DOHH2 (cell line): ENCODE measurements around the gene DENND6A.

Experiments
- H3F3A ChIP-seq: fragments of 200-600 bp; sonication (generic), shearing (Covaris generic); 2 replicates; pipeline ENCODE4 v1.6.0; 2016; ENCODE audit warnings: antibody characterized with exemption, mild to moderate bottlenecking; ENCODE audit not compliant: control insufficient read depth, insufficient read depth
- H3K27ac ChIP-seq: fragments of 200-600 bp; sonication (generic); 2 replicates; pipeline ENCODE4 v1.5.1; 2014; ENCODE audit warnings: low read depth, mild to moderate bottlenecking, low read length, moderate library complexity
- H3K27me3 ChIP-seq: fragments of 200-600 bp; sonication (generic); 2 replicates; pipeline ENCODE4 v1.6.1; 2014; ENCODE audit warnings: mild to moderate bottlenecking, low read length, mixed read lengths; ENCODE audit not compliant: control insufficient read depth
- H3K36me3 ChIP-seq: fragments of 200-600 bp; sonication (generic); 2 replicates; pipeline ENCODE4 v1.6.1; 2014; ENCODE audit warnings: mild to moderate bottlenecking, low read length, moderate library complexity, mixed read lengths; ENCODE audit not compliant: control insufficient read depth
- H3K4me1 ChIP-seq: fragments of 200-600 bp; sonication (generic); 2 replicates; pipeline ENCODE4 v1.6.1; 2014; ENCODE audit warnings: mild to moderate bottlenecking, low read length, mixed read lengths; ENCODE audit not compliant: control insufficient read depth
- H3K4me2 ChIP-seq: fragments of 200-600 bp; sonication (generic); 2 replicates; pipeline ENCODE4 v1.6.0; 2014; ENCODE audit warnings: mild to moderate bottlenecking, low read length, moderate library complexity
- H3K4me3 ChIP-seq: fragments of 200-600 bp; sonication (generic); 2 replicates; pipeline ENCODE4 v1.5.1; 2014; ENCODE audit warnings: mild to moderate bottlenecking, low read length, mixed read lengths
- H3K79me2 ChIP-seq: fragments of 200-600 bp; sonication (generic); 2 replicates; pipeline ENCODE4 v1.6.1; 2014; ENCODE audit warnings: mild to moderate bottlenecking, low read length, mixed read lengths; ENCODE audit not compliant: control insufficient read depth
- H3K9me2 ChIP-seq: fragments of 200-600 bp; sonication (generic); replicated peaks from 2 replicates; pipeline ENCODE4 v1.6.1; 2014; ENCODE audit warnings: mild to moderate bottlenecking, low read length, mixed read lengths; ENCODE audit not compliant: control insufficient read depth
- H3K9me3 ChIP-seq: fragments of 200-600 bp; sonication (generic); 2 replicates; pipeline ENCODE4 v1.6.1; 2014; ENCODE audit warnings: antibody characterized with exemption, low read length, mixed read lengths; ENCODE audit not compliant: control insufficient read depth, insufficient read depth
- H4K20me1 ChIP-seq: fragments of 200-600 bp; sonication (generic); 2 replicates; pipeline ENCODE4 v1.6.0; 2014; ENCODE audit warnings: low read depth, mild to moderate bottlenecking, antibody characterized with exemption, low read length, moderate library complexity; ENCODE audit not compliant: control insufficient read depth, insufficient read depth
- CTCF ChIP-seq: fragments of 200-600 bp; sonication (generic); IDR thresholded peaks from one replicate; pipeline ENCODE4 v1.5.1; 2014; ENCODE audit warnings: antibody characterized with exemption, mild to moderate bottlenecking, low read depth, low read length; ENCODE audit not compliant: poor library complexity, severe bottlenecking
- EZH2phosphoT487 ChIP-seq: fragments of 200-600 bp; sonication (generic); IDR thresholded peaks from 2 replicates; pipeline ENCODE4 v1.6.1; 2017; ENCODE audit warnings: borderline replicate concordance, mild to moderate bottlenecking, antibody characterized with exemption, low read length, moderate library complexity, mixed read lengths

The DENND6A gene

GRCh38 chr3:57659806-57660439 lies 33.0 kb downstream of the DENND6A start:
- Histone ChIP-seq H3K9me2 (no peaks in the 10 kb centered on the region), H3K79me2 (no peaks in the 10 kb centered on the region), H3F3A (no peaks in the 10 kb centered on the region), H3K4me3 (no peak overlapping the region), H3K4me2 (no peak overlapping the region), H4K20me1 (no peaks in the 10 kb centered on the region), H3K27me3 (no peaks in the 10 kb centered on the region), H3K9me3 (no peaks in the 10 kb centered on the region), H3K36me3 (peaks cover 56% of the 10 kb centered on the region), H3K27ac (no peak overlapping the region), H3K4me1 (no peaks in the 10 kb centered on the region)
- no peak for TF ChIP-seq EZH2phosphoT487
- TF ChIP-seq CTCF = no peak

- Histone ChIP-seq H3K4me2 (no peak overlapping the region), H3K4me1 (no peaks in the 10 kb centered on the region), H3K9me3 (no peaks in the 10 kb centered on the region), H4K20me1 (no peaks in the 10 kb centered on the region), H3K27me3 (no peaks in the 10 kb centered on the region), H3K79me2 (no peaks in the 10 kb centered on the region), H3F3A (no peaks in the 10 kb centered on the region), H3K9me2 (no peaks in the 10 kb centered on the region), H3K27ac (no peak overlapping the region), H3K4me3 (no peak overlapping the region), H3K36me3 (peaks cover 60% of the 10 kb centered on the region)
- TF ChIP-seq CTCF (no peak), EZH2phosphoT487 (no peak)
Observed at GRCh38 chr3:57659004-57659673, 33.7 kb downstream of the DENND6A start.

- H4K20me1 ChIP-seq = no peaks in the 10 kb centered on the region
- no peaks in the 10 kb centered on the region for H3K9me2 ChIP-seq
- no peaks in the 10 kb centered on the region for H3K79me2 ChIP-seq
- no peaks in the 10 kb centered on the region for H3K9me3 ChIP-seq
- H3K27me3 ChIP-seq = no peaks in the 10 kb centered on the region
- no peak overlapping the region for H3K4me2 ChIP-seq
- H3K27ac ChIP-seq = no peak overlapping the region
- peaks cover 57% of the 10 kb centered on the region for H3K36me3 ChIP-seq
- H3K4me1 ChIP-seq = no peaks in the 10 kb centered on the region
- H3K4me3 ChIP-seq = no peak overlapping the region
- TF ChIP-seq EZH2phosphoT487 (no peak), CTCF (no peak)
- H3F3A ChIP-seq = no peaks in the 10 kb centered on the region
Observed at GRCh38 chr3:57658536-57658935, 34.3 kb downstream of the DENND6A start.
